Measurements from ENCODE around the gene USP3.
"Not testable (repeated sequence)": the region's sequence is repeated elsewhere in the genome, so short reads cannot be mapped to it uniquely, and the experiment has no call there.

- not testable (repeated sequence) for TF ChIP-seq CTCF (IDR thresholded peaks at IDR 0.05); EP300 (IDR thresholded peaks at IDR 0.05; ENCODE audit: borderline replicate concordance in 1 of 2, low read depth in 1 of 2, low read length in 1 of 2); POLR2AphosphoS5 (IDR thresholded peaks at IDR 0.05; ENCODE audit: low read depth, low read length); GABPA (IDR thresholded peaks at IDR 0.05; ENCODE audit: low read depth); USF2 (IDR thresholded peaks at IDR 0.05; ENCODE audit: borderline replicate concordance, low read depth, low read length); RFX5 (IDR thresholded peaks at IDR 0.05; ENCODE audit: low read length)
Observed at GRCh38 chr15:63534888-63535287, 30.5 kb downstream of the USP3 start.

Data from SK-N-SH (cell line).